Measurements from ENCODE around the gene HAUS8.
"Not testable (repeated sequence)": the region's sequence is repeated elsewhere in the genome, so short reads cannot be mapped to it uniquely, and the experiment has no call there.

The HAUS8 gene

GRCh38 chr19:17101686-17102628 lies 26.7 kb upstream of the HAUS8 start:
- no peak for DNase-seq

GRCh38 chr19:17098326-17098725 lies 23.1 kb upstream of the HAUS8 start:
- DNase-seq, result no peak

- no peak for DNase-seq
Measured at GRCh38 chr19:17097593-17098126, 22.4 kb upstream of the HAUS8 start.

GRCh38 chr19:17095141-17095919 lies 20.1 kb upstream of the HAUS8 start:
- no peak for DNase-seq

- DNase-seq, result not testable (repeated sequence)
Measured at GRCh38 chr19:17094694-17095093, 19.4 kb upstream of the HAUS8 start.

GRCh38 chr19:17092696-17093095 lies 17.4 kb upstream of the HAUS8 start:
- no peak for DNase-seq

GRCh38 chr19:17091758-17092333 lies 16.6 kb upstream of the HAUS8 start:
- DNase-seq, result no peak

- no peak for DNase-seq
Measured at GRCh38 chr19:17090583-17090982, 15.3 kb upstream of the HAUS8 start.

GRCh38 chr19:17088552-17088951 lies 13.3 kb upstream of the HAUS8 start:
- no peak for DNase-seq

- no peak for DNase-seq
Measured at GRCh38 chr19:17086834-17087233, 11.6 kb upstream of the HAUS8 start.

GRCh38 chr19:17086120-17086519 lies 10.9 kb upstream of the HAUS8 start:
- no peak for DNase-seq

- DNase-seq, result no peak
Measured at GRCh38 chr19:17081672-17082630, 6.7 kb upstream of the HAUS8 start.

GRCh38 chr19:17080440-17080801 lies 5.2 kb upstream of the HAUS8 start:
- no peak for DNase-seq

GRCh38 chr19:17079710-17080439 lies 4.6 kb upstream of the HAUS8 start:
- DNase-seq, result no peak

GRCh38 chr19:17078920-17079709 lies 3.9 kb upstream of the HAUS8 start:
- no peak for DNase-seq

GRCh38 chr19:17078036-17078919 lies 3.0 kb upstream of the HAUS8 start:
- no peak for DNase-seq

GRCh38 chr19:17077447-17078028 lies 2.3 kb upstream of the HAUS8 start:
- no peak for DNase-seq

- no peak for DNase-seq
Measured at GRCh38 chr19:17076543-17076991, 1.3 kb upstream of the HAUS8 start.

Data from NK-92 treated with Interleukin-12 subunit alpha and Interleukin-12 subunit beta, amount 100 ng/mL, for 24 hours (cell line).